K562 (cell line): ENCODE results near the gene RAB25. TPM values are rescaled to one million over a fixed set of nuclear protein-coding genes. Genes with fewer than 3 reads are reported as not detected.

Source experiments
- BCOR ChIP-seq: fragments of 450-650 bp; IDR thresholded peaks from 2 replicates; pipeline ENCODE4 v1.6.1; 2016
- ELF1 ChIP-seq: fragments of 200-800 bp; sonication (Bioruptor generic); IDR thresholded peaks from 2 replicates; pipeline ENCODE4 v1.6.1; 2016; ENCODE audit warnings: missing genetic modification characterization, missing compliant biosample characterization
- LEF1 ChIP-seq: fragments of 450-650 bp; IDR thresholded peaks from 2 replicates; pipeline ENCODE4 v1.6.1; 2016; ENCODE audit warnings: mild to moderate bottlenecking
- MAZ ChIP-seq, 2 experiments: fragments of 450-650 bp in 1 of 2; sonication (generic) in 1 of 2; formaldehyde crosslinking; IDR thresholded peaks in 1 of 2; conservative IDR thresholded peaks in 1 of 2; 2 replicates each; pipeline versions ENCODE4 v1.4.0 to v1.5.0; 2020; ENCODE audit warnings: mild to moderate bottlenecking in 1 of 2, missing genetic modification reagents in 1 of 2
- RBM15 ChIP-seq: fragments of 200-400 bp; formaldehyde crosslinking; IDR thresholded peaks from 2 replicates; pipeline ENCODE4 v1.6.1; 2018; ENCODE audit warnings: mild to moderate bottlenecking, low read length, moderate library complexity; ENCODE audit not compliant: insufficient read depth
- TRIM28 ChIP-seq: fragments of 450-650 bp; IDR thresholded peaks from 2 replicates; pipeline ENCODE4 v1.6.1; 2017
- ZFP30 ChIP-seq: fragments of 250-450 bp; sonication (Bioruptor Pico); IDR thresholded peaks from 2 replicates; pipeline ENCODE4 v1.8.0; 2022; ENCODE audit warnings: moderate library complexity, mild to moderate bottlenecking, inconsistent platforms, borderline replicate concordance
- ZNF79 ChIP-seq: fragments of 250-450 bp; sonication (Bioruptor Pico); IDR thresholded peaks from 2 replicates; pipeline ENCODE4 v1.4.0; 2020; ENCODE audit warnings: low read depth, mild to moderate bottlenecking, moderate library complexity
- polyA plus RNA-seq, 8 experiments: library from polyadenylated mRNA; depleted of rRNA in 4 of 8; stranded (reverse) in 5 of 8; unstranded in 3 of 8; fragments of >200 nt; fragmentation: Nextera tagmentation in 2 of 8; fragmentation: Illumina TruSeq in 1 of 8; extraction: Ambion mirVana in 2 of 8; extraction: Trizol in 1 of 8; gene quantifications; 2 replicates each; pipeline versions ENCODE4 v1.2.1 to v1.2.3, GENCODE V29; 2011 to 2014; ENCODE audit warnings: inconsistent platforms in 1 of 8, missing spikeins in 1 of 8
- total RNA-seq, 7 experiments: library from RNA; depleted of rRNA in 6 of 7; stranded (reverse); fragments of >200 nt in 6 of 7; fragmentation: Illumina TruSeq in 2 of 7; extraction: Trizol in 2 of 7; gene quantifications; 2 replicates each; pipeline versions ENCODE4 v1.2.1 to v1.2.3, GENCODE V29; 2011 to 2021; ENCODE audit warnings: low replicate concordance in 1 of 7
- TF ChIP-seq, protein P1 (sequence below): fragments of 200-600 bp; sonication (generic); IDR thresholded peaks from one replicate; pipeline ENCODE4 v1.6.1; 2012; ENCODE audit warnings: mild to moderate bottlenecking, low read depth, low read length, inconsistent platforms
- TF ChIP-seq, protein P2 (sequence below): fragments of 250-450 bp; sonication (Bioruptor Pico); IDR thresholded peaks from 2 replicates; pipeline ENCODE4 v1.6.1; 2021; ENCODE audit warnings: mild to moderate bottlenecking
- TF ChIP-seq, protein P3 (sequence below): sonication (generic); formaldehyde crosslinking; IDR thresholded peaks from 2 replicates; pipeline ENCODE4 v1.8.1; 2022; ENCODE audit warnings: missing genetic modification reagents
- TF ChIP-seq, protein P4 (sequence below): fragments of 250-450 bp; sonication (Bioruptor Pico); IDR thresholded peaks from 2 replicates; pipeline ENCODE4 v1.4.0; 2020; ENCODE audit warnings: mild to moderate bottlenecking, moderate library complexity

The RAB25 gene
- total and polyA plus RNA-seq, 9 of the 15 experiments (the other 6 are each of a cell fraction or from before 2014, with no cell fraction given), result 0.10 to 0.27 (median 0.13) TPM; not detected in 6

DNA sequence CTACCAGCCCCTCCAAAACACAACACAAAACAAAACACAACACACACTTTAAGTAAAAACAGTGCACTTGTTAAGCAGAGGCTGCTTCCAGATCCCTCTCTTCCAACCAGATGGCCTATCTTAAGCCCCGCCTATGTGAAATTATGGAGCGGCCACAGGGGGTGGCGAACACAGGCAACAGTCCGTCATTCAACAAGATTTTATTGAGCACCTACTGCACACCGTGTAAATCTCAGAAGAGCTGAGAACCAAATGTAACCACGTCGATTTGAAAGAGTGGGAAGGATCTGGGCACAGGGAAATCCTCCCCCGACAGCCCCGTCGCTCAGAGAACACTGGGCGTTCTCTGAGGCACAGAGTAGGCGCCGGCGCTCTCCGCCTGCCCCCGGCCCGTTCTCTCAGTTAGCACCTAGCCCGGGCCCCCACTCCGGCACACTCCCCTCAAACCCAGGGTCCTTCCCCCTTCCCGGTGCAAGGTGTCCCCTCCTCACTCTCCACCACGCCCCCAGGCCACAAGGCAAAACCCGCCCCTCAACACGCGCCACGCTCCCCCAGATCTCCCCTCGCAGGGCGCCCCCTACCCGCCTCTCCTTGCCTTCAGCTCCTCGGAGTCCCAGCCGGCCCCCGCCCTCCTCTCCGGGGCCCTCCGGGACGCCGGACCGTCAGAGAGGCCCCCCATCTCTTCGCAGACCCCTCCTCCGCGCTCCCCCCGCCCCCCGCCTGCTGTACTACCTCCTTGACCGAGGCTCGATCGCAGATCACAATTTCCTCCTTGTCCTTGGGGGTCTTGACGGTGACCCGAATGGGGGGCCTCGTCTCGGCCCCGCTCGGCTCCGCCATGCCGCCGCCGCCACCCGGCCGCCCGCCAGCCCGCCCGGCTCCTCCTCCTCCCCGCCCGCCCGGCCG, 7.8 kb upstream of the RAB25 start (continued):
- TF ChIP-seq, protein P1, sequence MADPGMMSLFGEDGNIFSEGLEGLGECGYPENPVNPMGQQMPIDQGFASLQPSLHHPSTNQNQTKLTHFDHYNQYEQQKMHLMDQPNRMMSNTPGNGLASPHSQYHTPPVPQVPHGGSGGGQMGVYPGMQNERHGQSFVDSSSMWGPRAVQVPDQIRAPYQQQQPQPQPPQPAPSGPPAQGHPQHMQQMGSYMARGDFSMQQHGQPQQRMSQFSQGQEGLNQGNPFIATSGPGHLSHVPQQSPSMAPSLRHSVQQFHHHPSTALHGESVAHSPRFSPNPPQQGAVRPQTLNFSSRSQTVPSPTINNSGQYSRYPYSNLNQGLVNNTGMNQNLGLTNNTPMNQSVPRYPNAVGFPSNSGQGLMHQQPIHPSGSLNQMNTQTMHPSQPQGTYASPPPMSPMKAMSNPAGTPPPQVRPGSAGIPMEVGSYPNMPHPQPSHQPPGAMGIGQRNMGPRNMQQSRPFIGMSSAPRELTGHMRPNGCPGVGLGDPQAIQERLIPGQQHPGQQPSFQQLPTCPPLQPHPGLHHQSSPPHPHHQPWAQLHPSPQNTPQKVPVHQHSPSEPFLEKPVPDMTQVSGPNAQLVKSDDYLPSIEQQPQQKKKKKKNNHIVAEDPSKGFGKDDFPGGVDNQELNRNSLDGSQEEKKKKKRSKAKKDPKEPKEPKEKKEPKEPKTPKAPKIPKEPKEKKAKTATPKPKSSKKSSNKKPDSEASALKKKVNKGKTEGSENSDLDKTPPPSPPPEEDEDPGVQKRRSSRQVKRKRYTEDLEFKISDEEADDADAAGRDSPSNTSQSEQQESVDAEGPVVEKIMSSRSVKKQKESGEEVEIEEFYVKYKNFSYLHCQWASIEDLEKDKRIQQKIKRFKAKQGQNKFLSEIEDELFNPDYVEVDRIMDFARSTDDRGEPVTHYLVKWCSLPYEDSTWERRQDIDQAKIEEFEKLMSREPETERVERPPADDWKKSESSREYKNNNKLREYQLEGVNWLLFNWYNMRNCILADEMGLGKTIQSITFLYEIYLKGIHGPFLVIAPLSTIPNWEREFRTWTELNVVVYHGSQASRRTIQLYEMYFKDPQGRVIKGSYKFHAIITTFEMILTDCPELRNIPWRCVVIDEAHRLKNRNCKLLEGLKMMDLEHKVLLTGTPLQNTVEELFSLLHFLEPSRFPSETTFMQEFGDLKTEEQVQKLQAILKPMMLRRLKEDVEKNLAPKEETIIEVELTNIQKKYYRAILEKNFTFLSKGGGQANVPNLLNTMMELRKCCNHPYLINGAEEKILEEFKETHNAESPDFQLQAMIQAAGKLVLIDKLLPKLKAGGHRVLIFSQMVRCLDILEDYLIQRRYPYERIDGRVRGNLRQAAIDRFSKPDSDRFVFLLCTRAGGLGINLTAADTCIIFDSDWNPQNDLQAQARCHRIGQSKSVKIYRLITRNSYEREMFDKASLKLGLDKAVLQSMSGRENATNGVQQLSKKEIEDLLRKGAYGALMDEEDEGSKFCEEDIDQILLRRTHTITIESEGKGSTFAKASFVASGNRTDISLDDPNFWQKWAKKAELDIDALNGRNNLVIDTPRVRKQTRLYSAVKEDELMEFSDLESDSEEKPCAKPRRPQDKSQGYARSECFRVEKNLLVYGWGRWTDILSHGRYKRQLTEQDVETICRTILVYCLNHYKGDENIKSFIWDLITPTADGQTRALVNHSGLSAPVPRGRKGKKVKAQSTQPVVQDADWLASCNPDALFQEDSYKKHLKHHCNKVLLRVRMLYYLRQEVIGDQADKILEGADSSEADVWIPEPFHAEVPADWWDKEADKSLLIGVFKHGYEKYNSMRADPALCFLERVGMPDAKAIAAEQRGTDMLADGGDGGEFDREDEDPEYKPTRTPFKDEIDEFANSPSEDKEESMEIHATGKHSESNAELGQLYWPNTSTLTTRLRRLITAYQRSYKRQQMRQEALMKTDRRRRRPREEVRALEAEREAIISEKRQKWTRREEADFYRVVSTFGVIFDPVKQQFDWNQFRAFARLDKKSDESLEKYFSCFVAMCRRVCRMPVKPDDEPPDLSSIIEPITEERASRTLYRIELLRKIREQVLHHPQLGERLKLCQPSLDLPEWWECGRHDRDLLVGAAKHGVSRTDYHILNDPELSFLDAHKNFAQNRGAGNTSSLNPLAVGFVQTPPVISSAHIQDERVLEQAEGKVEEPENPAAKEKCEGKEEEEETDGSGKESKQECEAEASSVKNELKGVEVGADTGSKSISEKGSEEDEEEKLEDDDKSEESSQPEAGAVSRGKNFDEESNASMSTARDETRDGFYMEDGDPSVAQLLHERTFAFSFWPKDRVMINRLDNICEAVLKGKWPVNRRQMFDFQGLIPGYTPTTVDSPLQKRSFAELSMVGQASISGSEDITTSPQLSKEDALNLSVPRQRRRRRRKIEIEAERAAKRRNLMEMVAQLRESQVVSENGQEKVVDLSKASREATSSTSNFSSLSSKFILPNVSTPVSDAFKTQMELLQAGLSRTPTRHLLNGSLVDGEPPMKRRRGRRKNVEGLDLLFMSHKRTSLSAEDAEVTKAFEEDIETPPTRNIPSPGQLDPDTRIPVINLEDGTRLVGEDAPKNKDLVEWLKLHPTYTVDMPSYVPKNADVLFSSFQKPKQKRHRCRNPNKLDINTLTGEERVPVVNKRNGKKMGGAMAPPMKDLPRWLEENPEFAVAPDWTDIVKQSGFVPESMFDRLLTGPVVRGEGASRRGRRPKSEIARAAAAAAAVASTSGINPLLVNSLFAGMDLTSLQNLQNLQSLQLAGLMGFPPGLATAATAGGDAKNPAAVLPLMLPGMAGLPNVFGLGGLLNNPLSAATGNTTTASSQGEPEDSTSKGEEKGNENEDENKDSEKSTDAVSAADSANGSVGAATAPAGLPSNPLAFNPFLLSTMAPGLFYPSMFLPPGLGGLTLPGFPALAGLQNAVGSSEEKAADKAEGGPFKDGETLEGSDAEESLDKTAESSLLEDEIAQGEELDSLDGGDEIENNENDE, result no peak
- TF ChIP-seq ELF1 (tag) (no peak), ZFP30 (CRISPR knock-in tag) (no peak), LEF1 (no peak), BCOR (peak; percentile 91), ZNF79 (CRISPR knock-in tag) (no peak), TRIM28 (no peak), MAZ (CRISPR knock-in tag; conservative IDR thresholded peaks at IDR 0.05 in 1 of 2, IDR thresholded peaks at IDR 0.05 in 1 of 2) (peak; percentile 64 to 86), RBM15 (no peak)
- TF ChIP-seq, protein P2, sequence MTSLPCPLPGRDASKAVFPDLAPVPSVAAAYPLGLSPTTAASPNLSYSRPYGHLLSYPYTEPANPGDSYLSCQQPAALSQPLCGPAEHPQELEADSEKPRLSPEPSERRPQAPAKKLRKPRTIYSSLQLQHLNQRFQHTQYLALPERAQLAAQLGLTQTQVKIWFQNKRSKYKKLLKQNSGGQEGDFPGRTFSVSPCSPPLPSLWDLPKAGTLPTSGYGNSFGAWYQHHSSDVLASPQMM, result no peak
- TF ChIP-seq, protein P3, sequence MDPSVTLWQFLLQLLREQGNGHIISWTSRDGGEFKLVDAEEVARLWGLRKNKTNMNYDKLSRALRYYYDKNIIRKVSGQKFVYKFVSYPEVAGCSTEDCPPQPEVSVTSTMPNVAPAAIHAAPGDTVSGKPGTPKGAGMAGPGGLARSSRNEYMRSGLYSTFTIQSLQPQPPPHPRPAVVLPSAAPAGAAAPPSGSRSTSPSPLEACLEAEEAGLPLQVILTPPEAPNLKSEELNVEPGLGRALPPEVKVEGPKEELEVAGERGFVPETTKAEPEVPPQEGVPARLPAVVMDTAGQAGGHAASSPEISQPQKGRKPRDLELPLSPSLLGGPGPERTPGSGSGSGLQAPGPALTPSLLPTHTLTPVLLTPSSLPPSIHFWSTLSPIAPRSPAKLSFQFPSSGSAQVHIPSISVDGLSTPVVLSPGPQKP (CRISPR knock-in tag), result no peak
- TF ChIP-seq, protein P4, sequence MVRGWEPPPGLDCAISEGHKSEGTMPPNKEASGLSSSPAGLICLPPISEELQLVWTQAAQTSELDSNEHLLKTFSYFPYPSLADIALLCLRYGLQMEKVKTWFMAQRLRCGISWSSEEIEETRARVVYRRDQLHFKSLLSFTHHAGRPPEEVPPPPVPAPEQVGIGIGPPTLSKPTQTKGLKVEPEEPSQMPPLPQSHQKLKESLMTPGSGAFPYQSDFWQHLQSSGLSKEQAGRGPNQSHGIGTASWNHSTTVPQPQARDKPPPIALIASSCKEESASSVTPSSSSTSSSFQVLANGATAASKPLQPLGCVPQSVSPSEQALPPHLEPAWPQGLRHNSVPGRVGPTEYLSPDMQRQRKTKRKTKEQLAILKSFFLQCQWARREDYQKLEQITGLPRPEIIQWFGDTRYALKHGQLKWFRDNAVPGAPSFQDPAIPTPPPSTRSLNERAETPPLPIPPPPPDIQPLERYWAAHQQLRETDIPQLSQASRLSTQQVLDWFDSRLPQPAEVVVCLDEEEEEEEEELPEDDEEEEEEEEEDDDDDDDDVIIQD, result no peak
